Measurements from ENCODE around the gene SDK1. TPM values are rescaled to one million over a fixed set of nuclear protein-coding genes. Genes with fewer than 3 reads are reported as not detected.

Gene SDK1
- total and polyA plus RNA-seq, 4 donors, result 0.12 to 0.47 (median 0.36) TPM

GRCh38 chr7:3861386-3861785 lies 560.3 kb downstream of the SDK1 start:
- H3K4me3 ChIP-seq (ENCODE audit: low read depth in 1 of 3, low read length in 3 of 3), result no peak overlapping the region
- no peak for DNase-seq (ENCODE audit: low spot score)
- no peak overlapping the region for H3K27ac ChIP-seq (ENCODE audit: low read depth in 1 of 2, low read length in 2 of 2)
- 80% methylated on average over 1 of the region's 1 CpG for WGBS
- no peaks in the 10 kb centered on the region for H3K36me3 ChIP-seq (ENCODE audit: control insufficient read depth in 4 of 4, insufficient read depth in 3 of 4, low read depth in 1 of 4, low read length in 3 of 4)
- H3K9ac ChIP-seq (ENCODE audit: low read depth in 1 of 2, low read length in 2 of 2), result no peak overlapping the region
- H3K4me1 ChIP-seq (ENCODE audit: control insufficient read depth in 4 of 4, insufficient read depth in 4 of 4, low read length in 3 of 4), result no peaks in the 10 kb centered on the region
- peaks cover 0 to 4% (median 0%) of the 10 kb centered on the region in 4 donors for H3K27me3 ChIP-seq (ENCODE audit: control insufficient read depth in 4 of 4, insufficient read depth in 4 of 4, low read length in 3 of 4)
- TF ChIP-seq SP1 (IDR thresholded peaks at IDR 0.05) (no peak), RAD21 (IDR thresholded peaks at IDR 0.05) (no peak)
- H3K9me3 ChIP-seq (ENCODE audit: control insufficient read depth in 4 of 4, low read length in 3 of 4), result peaks cover 0 to 7% (median 1%) of the 10 kb centered on the region in 4 donors

DNA sequence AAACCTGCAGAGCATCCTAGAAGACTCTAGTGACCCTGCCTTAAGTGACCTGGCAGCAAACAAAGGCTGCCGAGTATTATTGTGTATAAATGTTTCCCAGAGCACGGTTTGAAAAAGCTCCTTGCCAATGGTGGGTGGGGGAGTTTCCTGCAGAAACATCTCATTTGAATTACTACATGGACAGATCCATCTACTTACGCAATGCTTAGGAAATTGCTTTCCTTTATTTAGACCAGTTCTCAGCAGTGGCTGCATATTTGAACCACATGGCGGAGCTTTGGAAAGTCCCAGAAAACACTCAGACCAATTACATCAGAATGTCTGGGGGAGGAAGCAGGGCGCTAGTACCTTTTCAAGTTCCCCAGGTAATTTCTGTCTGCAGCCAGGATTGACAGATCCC lies 560.9 kb downstream of the SDK1 start:
- WGBS, result 38% methylated on average over 5 of the region's 5 CpGs
- Histone ChIP-seq H3K4me1 (ENCODE audit: control insufficient read depth in 4 of 4, insufficient read depth in 4 of 4, low read length in 3 of 4) (no peaks in the 10 kb centered on the region), H3K36me3 (ENCODE audit: control insufficient read depth in 4 of 4, insufficient read depth in 3 of 4, low read depth in 1 of 4, low read length in 3 of 4) (no peaks in the 10 kb centered on the region), H3K9me3 (ENCODE audit: control insufficient read depth in 4 of 4, low read length in 3 of 4) (peaks cover 0 to 7% (median 1%) of the 10 kb centered on the region in 4 donors), H3K27me3 (ENCODE audit: control insufficient read depth in 4 of 4, insufficient read depth in 4 of 4, low read length in 3 of 4) (peaks cover 0 to 4% (median 0%) of the 10 kb centered on the region in 4 donors), H3K27ac (ENCODE audit: low read depth in 1 of 2, low read length in 2 of 2) (no peak overlapping the region), H3K9ac (ENCODE audit: low read depth in 1 of 2, low read length in 2 of 2) (no peak overlapping the region), H3K4me3 (ENCODE audit: low read depth in 1 of 3, low read length in 3 of 3) (no peak overlapping the region)
- no peak for TF ChIP-seq ZBTB33 (IDR thresholded peaks at IDR 0.05)
- TF ChIP-seq RAD21 (IDR thresholded peaks at IDR 0.05), result no peak
- no peak for TF ChIP-seq RXRA (IDR thresholded peaks at IDR 0.05)
- DNase-seq (ENCODE audit: low spot score), result no peak

DNA sequence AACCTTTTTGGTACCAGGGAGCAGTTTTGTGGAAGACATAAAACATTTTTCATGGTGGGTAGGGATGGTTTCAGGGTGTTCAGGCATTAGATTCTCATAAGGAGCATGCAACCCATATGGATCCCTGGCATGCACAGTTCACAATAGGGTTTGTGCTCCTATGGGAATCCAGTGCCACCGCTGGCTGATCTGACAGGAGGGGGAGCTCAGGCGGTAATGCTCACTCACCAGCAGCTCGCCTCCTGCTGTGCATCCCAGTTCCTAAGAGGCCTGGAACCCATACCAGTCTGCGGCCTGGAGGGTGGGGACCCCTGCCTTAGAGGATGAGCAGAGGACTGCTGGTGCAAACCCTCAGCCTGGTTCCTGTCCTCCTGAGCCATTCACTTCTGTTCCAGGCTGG lies 561.7 kb downstream of the SDK1 start:
- Histone ChIP-seq H3K27me3 (ENCODE audit: control insufficient read depth in 4 of 4, insufficient read depth in 4 of 4, low read length in 3 of 4) (peaks cover 0 to 4% (median 0%) of the 10 kb centered on the region in 4 donors), H3K9me3 (ENCODE audit: control insufficient read depth in 4 of 4, low read length in 3 of 4) (peaks cover 0 to 7% (median 1%) of the 10 kb centered on the region in 4 donors), H3K4me1 (ENCODE audit: control insufficient read depth in 4 of 4, insufficient read depth in 4 of 4, low read length in 3 of 4) (no peaks in the 10 kb centered on the region), H3K4me3 (ENCODE audit: low read depth in 1 of 3, low read length in 3 of 3) (no peak overlapping the region), H3K27ac (ENCODE audit: low read depth in 1 of 2, low read length in 2 of 2) (no peak overlapping the region), H3K9ac (ENCODE audit: low read depth in 1 of 2, low read length in 2 of 2) (no peak overlapping the region), H3K36me3 (ENCODE audit: control insufficient read depth in 4 of 4, insufficient read depth in 3 of 4, low read depth in 1 of 4, low read length in 3 of 4) (no peaks in the 10 kb centered on the region)
- TF ChIP-seq HNF4A (conservative IDR thresholded peaks at IDR 0.05), result no peak
- TF ChIP-seq SP1 (IDR thresholded peaks at IDR 0.05), result no peak
- TF ChIP-seq GABPA (IDR thresholded peaks at IDR 0.05 in 1 of 2, conservative IDR thresholded peaks at IDR 0.05 in 1 of 2), result no peak
- TF ChIP-seq TAF1 (conservative IDR thresholded peaks at IDR 0.05), result no peak
- TF ChIP-seq ZBTB33 (IDR thresholded peaks at IDR 0.05), result no peak
- TF ChIP-seq REST (IDR thresholded peaks at IDR 0.05), result no peak
- TF ChIP-seq FOXA2 (IDR thresholded peaks at IDR 0.05), result no peak
- no peak for TF ChIP-seq JUND (IDR thresholded peaks at IDR 0.05)
- 81% methylated on average over 4 of the region's 4 CpGs for WGBS
- DNase-seq (ENCODE audit: low spot score), result no peak

Data from liver (tissue), 9 donors.